GM18861 (cell line): ENCODE measurements around the gene CRY2.
"Not testable (repeated sequence)": the region's sequence is repeated elsewhere in the genome, so short reads cannot be mapped to it uniquely, and the experiment has no call there.

Experiments used
- ATAC-seq: cut with Tn5 transposase; IDR thresholded peaks from one replicate; pipeline ENCODE4 v1.9.1; 2021; ENCODE audit not compliant: unreplicated experiment

Gene CRY2

GRCh38 chr11:45897556-45897955 is 50.3 kb downstream of the CRY2 start:
- no peak for ATAC-seq

- ATAC-seq: no peak
Observed at GRCh38 chr11:45899086-45899447, 51.8 kb downstream of the CRY2 start.

DNA sequence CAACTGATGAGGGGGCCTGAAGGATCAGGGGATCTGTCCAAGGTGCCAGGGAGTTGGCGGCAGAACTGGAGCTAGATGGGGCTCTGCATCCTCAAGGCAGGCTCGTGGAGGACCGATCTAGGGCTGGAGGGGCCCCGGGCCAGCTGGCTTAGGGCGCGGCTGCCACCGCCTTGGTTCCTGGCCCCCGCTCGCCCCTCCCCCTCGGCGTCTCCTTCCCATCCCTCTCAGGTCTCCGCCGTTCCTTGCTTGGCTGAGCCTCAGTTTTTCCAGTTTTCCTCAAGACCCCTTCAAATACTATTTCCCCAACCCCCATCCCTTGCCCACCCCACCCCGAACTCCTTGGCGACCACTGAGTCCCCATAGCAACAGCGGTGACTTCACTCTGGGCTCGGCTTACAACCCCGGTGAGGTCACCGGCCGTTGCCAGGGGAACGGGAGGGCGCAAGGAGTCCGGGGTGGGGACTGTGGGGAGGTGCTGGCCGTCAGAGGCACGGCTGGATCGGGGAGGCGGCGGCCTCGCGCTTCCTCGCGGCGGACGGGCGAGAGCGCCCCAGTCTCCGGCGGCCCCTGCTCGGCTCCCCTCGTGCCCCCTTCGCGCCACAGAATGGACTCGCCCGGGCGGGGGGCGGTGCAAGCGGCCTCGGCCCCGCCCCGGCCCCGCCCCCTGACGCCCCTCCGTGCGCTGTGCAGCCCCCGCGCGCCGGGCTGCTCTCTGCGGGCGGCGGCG is 52.3 kb downstream of the CRY2 start:
- no peak for ATAC-seq

DNA sequence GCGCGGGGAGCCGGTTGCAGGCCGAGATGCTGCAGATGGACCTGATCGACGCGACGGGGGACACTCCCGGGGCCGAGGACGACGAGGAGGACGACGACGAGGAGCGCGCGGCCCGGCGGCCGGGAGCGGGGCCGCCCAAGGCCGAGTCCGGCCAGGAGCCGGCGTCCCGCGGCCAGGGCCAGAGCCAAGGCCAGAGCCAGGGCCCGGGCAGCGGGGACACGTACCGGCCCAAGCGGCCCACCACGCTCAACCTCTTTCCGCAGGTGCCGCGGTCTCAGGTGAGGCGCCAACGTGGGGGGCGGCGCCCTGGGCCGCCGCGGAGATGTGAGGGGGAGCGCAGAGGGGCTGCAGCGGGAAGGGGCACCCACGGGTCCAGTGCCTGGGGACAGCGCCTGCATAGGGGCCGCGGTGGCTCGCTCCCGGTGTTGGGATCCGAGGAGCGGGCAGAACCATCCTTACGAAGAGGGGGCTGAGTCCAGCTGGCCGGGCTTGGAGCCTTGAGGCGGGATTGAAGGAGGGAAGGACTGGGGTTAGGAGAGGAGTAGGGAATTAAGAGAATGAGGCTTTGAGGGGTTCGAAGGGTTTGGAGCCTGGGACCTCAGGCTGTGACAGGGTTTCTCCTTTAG is 53.0 kb downstream of the CRY2 start:
- not testable (repeated sequence) for ATAC-seq

GRCh38 chr11:45900916-45901617 is 53.8 kb downstream of the CRY2 start:
- no peak for ATAC-seq

GRCh38 chr11:45901626-45902025 is 54.4 kb downstream of the CRY2 start:
- no peak for ATAC-seq

DNA sequence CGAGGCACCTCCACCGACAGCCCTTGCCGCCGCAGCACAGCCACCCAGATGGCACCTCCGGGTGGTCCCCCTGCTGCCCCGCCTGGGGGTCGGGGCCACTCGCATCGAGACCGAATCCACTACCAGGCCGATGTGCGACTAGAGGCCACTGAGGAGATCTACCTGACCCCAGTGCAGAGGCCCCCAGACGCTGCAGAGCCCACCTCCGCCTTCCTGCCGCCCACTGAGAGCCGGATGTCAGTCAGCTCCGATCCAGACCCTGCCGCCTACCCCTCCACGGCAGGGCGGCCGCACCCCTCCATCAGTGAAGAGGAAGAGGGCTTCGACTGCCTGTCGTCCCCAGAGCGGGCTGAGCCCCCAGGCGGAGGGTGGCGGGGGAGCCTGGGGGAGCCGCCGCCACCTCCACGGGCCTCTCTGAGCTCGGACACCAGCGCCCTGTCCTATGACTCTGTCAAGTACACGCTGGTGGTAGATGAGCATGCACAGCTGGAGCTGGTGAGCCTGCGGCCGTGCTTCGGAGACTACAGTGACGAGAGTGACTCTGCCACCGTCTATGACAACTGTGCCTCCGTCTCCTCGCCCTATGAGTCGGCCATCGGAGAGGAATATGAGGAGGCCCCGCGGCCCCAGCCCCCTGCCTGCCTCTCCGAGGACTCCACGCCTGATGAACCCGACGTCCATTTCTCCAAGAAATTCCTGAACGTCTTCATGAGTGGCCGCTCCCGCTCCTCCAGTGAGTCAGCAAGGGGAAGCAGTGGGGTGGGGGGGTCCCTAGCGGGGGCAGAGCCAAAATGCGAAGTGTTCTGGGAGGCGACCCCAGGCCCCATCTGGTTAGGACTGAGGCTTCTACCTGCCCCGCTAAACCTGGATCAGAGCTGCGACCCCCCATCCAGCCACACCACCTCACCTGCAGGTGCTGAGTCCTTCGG is 55.4 kb downstream of the CRY2 start:
- ATAC-seq: no peak

- ATAC-seq: no peak
Observed at GRCh38 chr11:45904309-45904915, 57.1 kb downstream of the CRY2 start.

- no peak for ATAC-seq
Observed at GRCh38 chr11:45905095-45905494, 57.8 kb downstream of the CRY2 start.

- ATAC-seq: not testable (repeated sequence)
Observed at GRCh38 chr11:45905576-45905975, 58.3 kb downstream of the CRY2 start.

DNA sequence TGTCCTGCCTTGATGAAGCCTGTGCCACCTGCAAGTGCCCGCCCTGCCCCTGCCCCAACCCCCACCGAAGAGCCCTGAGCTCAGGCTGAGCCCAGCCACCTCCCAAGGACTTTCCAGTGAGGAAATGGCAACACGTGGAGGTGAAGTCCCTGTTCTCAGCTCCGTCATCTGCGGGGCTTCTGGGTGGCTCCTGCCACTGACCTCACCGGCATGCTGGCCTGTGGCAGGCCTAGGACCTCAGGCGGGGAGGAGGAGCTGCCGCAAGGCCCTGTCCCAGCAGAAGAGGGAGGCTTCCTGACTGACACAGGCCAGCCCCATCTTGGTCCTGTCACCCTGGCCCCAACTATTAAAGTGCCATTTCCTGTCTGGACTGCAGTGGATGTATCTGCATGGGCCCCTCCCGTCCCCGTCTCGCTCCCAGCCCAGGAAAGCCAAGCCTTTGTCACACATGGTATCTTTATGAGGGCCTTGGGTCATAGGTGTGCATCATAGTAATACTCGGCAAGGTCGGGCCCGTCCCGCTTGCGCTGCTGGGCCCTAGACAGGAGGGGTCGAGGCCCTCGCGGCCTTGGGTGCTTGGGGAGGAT is 58.9 kb downstream of the CRY2 start:
- ATAC-seq: no peak

- ATAC-seq: no peak
Observed at GRCh38 chr11:45906965-45907611, 59.8 kb downstream of the CRY2 start, which contains the start of gene FREY1. TSS of gene FREY1 (minus strand) at chr11:45907271. CDS start at chr11:45907245, 26 bp downstream.

DNA sequence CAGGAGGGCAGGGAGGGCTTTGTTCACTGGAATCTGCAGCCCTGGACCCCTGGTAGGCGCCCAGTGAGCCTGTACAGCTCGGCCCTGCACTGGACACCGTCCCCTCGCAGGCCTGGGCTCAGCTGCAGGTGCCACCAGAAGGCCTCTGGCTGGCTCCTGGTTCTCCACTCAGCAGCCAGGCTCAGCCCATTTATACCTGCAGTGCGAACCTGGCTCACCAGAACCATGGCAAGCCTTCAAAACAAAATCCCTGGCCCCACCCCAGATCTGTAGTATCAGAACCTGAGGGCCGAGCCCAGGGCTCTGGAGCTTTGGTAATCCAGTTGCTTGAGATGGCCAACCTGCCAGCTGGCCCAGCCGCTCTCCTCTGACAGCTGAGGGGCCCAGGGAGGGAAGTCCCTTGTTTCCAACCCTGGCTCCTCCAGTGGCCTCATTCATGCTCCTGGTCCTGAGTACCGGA is 60.7 kb downstream of the CRY2 start:
- no peak for ATAC-seq

GRCh38 chr11:45909594-45910475 is 62.6 kb downstream of the CRY2 start:
- ATAC-seq: no peak

DNA sequence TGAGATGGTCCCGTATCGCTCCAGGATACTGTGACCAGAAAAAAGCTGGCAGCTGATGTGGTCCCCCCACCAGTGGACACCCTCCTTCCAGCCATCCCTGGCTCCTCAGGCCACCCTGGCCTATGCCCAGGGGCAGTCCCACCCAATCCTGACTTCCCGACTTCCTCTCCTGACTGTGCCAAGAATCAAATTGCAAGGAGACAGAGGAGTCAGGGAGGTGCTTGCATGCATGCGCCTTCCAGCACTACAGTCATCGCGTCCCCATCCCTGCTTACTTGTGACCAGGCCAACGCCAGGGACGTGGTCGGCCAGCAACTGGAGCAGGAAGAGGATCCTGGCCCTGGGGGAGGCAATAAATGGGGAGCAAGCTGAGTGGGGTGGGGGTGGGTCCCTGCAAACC is 63.3 kb downstream of the CRY2 start:
- ATAC-seq: no peak

GRCh38 chr11:45913514-45913913 is 66.2 kb downstream of the CRY2 start:
- ATAC-seq: no peak

DNA sequence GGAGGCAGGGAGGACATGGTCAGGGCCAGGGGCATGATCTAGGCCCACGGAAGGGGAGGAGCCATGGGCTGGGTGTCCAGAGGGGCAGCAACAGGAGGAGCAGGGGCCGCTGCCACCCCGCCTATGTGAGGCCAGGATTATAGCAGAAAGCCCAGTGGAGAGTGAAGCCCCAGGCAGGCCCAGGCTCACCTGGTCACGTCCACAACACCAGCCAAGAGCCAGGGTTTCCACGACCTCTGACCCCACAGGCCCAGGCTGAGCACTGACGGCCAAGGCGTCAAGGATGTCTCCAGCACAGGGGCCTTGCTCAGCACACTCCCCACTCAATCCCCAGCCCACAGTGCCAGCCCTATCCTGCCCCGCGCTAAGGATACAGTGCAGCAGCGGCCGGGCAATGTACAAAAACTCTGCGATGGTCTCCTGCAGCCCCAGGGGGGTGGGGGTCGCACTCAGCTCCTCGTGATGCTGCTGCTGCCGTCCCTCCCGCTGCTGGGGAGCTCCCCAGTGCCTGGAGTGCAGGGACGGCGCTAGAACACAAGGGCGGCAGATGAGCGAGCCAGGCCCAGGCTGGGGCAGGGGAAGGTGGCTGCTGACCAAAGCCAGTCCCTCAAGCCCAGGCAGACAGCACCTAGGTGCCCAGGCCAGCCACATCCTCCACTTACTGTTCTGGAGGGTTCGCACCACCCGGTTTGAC is 66.8 kb downstream of the CRY2 start:
- ATAC-seq: no peak

DNA sequence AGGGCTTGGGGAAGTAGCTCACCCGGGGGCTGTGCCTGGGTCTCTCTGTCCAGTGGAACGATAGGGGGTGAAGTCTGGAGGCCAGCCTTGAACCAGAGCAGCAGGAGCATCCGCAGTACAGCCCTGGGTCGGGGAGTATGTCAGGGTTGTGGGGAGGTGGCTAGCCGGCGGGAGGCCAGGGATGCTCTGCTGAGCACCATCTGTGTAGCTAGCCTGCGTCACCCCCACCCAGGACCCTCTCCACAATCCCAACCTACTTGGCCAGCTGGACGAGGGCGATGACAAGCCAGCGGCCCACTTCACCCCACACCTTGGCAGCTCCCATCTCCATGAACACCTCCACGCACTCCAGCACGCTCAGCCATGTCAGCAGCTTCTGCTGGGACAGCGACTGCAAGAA is 68.2 kb downstream of the CRY2 start:
- no peak for ATAC-seq
